ENCODE results near the gene PDE4A. TPM values are rescaled to one million over a fixed set of nuclear protein-coding genes. Genes with fewer than 3 reads are reported as not detected.

The PDE4A gene
- total and polyA plus RNA-seq, 2 of the 13 experiments (the other 11 are each of a cell fraction or from before 2014, with no cell fraction given): 1.1 to 4.1 TPM

DNA sequence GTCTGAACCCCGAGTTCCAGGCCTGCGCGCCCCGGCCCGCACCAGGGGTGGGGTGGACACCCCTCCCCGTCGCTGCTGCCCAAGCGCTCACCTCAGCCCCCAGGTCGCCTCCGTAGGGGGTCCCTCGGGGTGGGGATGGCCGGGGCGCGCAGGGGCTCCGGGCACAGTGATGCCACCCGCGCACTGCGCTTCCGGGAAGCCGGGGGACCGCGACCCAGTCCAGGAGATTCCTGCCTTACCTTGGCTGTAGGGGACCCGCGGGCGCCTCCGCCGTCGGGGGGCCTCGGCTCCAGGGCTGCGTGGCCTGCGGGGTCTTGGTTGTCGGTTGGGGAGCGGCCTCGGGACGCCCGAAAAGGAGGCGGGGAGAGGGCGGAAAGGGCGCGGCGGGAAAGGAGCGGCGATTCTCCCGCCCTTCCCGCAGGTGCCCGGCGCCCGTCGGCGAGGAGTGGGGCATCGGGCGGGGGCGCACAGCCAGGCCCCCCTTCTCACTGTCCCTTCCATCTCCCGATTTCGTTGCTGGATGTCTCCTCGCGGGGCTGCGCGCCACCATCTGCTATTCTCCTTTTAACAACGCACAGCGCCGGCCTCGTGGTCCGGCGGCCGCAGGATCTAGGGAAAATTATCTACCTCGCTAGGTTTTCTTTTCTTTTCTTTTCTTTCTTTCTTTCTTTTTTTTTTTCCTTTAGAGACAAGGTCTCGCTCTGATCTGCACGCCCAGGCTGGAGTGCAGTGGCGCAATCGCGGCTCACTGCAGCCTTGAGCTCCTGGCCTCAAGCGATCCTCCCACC lies 82.9 kb downstream of the PDE4A start, which contains the start of gene KEAP1 (continued):
- TF ChIP-seq ZNF784 (CRISPR knock-in tag; IDR thresholded peaks at IDR 0.05; ENCODE audit: borderline replicate concordance) (no peak; the same call in 1 of the 2 replicates), MTA3 (CRISPR knock-in tag; IDR thresholded peaks at IDR 0.05) (no peak), HOXA9 (CRISPR knock-in tag; IDR thresholded peaks at IDR 0.05; ENCODE audit: borderline replicate concordance) (no peak), NFYC (CRISPR knock-in tag; IDR thresholded peaks at IDR 0.05) (no peak), HCFC1 (IDR thresholded peaks at IDR 0.05; ENCODE audit: low read depth, low read length) (no peak), ZNF17 (CRISPR knock-in tag; IDR thresholded peaks at IDR 0.05) (no peak), KLF12 (CRISPR knock-in tag; IDR thresholded peaks at IDR 0.05; ENCODE audit: borderline replicate concordance) (0 out of 2 replicates have a peak, but pooled peaks have one; percentile 62), PHF20 (CRISPR knock-in tag; IDR thresholded peaks at IDR 0.05) (no peak), ZNF281 (CRISPR knock-in tag; IDR thresholded peaks at IDR 0.05; ENCODE audit: borderline replicate concordance) (no peak), JARID2 (CRISPR knock-in tag; IDR thresholded peaks at IDR 0.05; ENCODE audit: insufficient replicate concordance) (no peak), FOXK2 (IDR thresholded peaks at IDR 0.05) (no peak), ZNF687 (CRISPR knock-in tag; IDR thresholded peaks at IDR 0.05) (peak; percentile 77), RXRB (CRISPR knock-in tag; IDR thresholded peaks at IDR 0.05; ENCODE audit: borderline replicate concordance) (no peak; the same call in 1 of the 2 replicates), ZNF503 (CRISPR knock-in tag; IDR thresholded peaks at IDR 0.05) (no peak; the same call in 1 of the 2 replicates), ZBTB37 (CRISPR knock-in tag; IDR thresholded peaks at IDR 0.05) (no peak), NFYB (CRISPR knock-in tag; IDR thresholded peaks at IDR 0.05) (no peak), STAT5B (CRISPR knock-in tag; IDR thresholded peaks at IDR 0.05) (no peak), ZNF703 (CRISPR knock-in tag; IDR thresholded peaks at IDR 0.05; ENCODE audit: borderline replicate concordance) (peak; percentile 62)
